Activated T-cell treated with anti-CD3 and anti-CD28 coated beads for 48 hours (primary cell): Measurements from ENCODE around the gene HSD17B12.

Experiments used
- DNase-seq: peaks from one replicate; pipeline ENCODE4 v3.0.0-alpha.2; 2020; ENCODE audit warnings: low read depth

HSD17B12 gene

GRCh38 chr11:43871051-43871450 is 190.5 kb downstream of the HSD17B12 start:
- no peak for DNase-seq

- DNase-seq, result no peak
Observed at GRCh38 chr11:43872995-43873394, 192.5 kb downstream of the HSD17B12 start.

DNA sequence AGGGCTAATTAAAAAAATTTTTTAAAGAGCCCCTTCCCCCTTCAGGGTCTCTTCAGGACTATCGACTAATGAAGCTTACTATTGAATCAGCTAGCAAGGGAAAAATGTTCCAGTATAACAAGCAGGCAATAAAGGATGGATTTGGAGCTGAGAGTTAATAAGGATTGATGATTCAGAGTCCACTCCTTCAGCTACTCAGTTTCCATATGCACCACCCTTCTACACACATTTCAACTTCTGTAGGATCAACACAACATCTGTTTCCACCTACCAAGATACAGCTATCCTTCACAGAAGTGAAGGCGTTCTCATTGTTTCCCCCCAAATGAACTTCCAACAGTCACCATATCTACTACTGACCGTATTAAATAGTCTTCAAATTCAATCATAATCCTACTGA is 193.5 kb downstream of the HSD17B12 start:
- DNase-seq, result no peak

DNA sequence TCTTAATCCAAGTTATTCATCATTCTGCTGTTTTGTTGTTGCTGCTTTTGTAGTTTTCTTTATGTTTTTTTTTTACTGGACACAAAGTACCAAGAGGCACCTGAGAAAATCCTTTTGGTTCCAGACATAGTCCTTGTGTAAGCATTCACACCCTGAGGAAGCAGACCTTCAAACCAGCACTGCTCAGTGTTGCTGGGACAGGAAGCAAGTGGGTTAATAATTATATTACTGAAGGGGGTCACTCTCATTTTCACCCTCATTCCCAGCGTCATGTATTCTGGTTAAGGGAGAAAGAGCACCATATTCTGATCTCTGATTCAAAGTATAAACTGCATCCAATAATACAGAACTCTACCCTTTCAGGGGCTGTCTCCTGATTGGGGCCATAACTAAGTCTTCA is 194.2 kb downstream of the HSD17B12 start:
- DNase-seq, result no peak

GRCh38 chr11:43879789-43880639 is 199.5 kb downstream of the HSD17B12 start:
- DNase-seq, result no peak

GRCh38 chr11:43880640-43881159 is 200.2 kb downstream of the HSD17B12 start, which contains the start of gene ALKBH3:
Gene ALKBH3 (plus strand): TSS chr11:43880831. CDS start chr11:43882653, 1,822 bp downstream.
- DNase-seq, result peak; percentile 85

GRCh38 chr11:43892851-43893250 is 212.3 kb downstream of the HSD17B12 start:
- DNase-seq, result no peak

DNA sequence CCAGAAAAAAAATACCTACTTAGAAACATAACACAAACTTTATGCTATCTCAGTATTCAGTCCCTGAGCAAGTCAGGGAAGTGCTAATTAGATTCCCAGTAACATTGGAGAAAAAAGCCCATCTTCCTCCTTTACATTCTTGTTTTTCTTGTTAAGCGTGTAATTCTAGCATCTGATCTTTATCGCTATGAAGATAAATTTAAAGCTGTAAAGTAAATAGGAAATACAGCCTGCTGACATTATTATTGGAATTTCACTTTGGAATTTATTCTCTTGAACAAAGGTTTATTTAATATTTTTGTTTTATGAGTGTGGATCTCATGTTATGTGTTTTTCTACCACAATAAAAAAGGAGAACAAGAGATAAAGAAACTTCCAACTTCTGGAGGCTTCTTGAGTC is 214.0 kb downstream of the HSD17B12 start:
- DNase-seq, result no peak

- no peak for DNase-seq
Observed at GRCh38 chr11:43895601-43896000, 215.1 kb downstream of the HSD17B12 start.

DNA sequence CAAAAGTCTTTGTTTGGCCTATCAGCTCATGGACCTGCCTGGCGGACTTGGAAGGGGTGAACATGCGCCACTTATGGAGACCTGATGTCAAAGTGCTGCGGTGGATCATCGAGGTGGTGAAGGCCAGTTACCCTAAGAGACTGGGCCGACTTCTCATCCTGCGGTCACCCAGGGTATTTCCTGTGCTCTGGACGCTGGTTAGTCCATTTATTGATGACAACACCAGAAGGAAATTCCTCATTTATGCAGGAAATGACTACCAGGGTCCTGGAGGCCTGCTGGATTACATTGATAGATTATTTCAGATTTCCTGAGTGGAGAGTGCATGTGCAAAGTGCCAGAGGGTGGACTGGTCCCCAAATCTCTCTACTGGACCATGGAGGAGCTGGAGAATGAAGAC is 218.0 kb downstream of the HSD17B12 start:
- DNase-seq, result no peak

DNA sequence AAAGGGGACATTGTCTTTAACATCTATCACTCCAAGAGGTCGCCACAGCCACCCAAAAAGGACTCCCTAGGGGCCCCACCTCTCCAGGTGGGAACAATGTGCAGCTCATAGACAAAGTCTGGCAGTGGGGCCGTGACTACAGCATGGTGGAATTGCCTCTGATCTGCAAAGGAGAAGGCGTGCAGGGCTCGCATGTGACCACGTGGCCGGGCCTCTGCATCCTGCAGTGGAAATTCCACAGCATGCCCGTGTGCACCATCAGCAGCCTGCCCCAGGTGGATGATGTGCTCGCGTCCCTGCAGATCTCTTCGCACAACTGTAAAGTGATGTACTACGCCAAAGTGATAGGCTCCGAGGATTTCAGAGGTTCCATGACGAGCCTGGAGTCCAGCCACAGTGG is 218.6 kb downstream of the HSD17B12 start:
- no peak for DNase-seq

- DNase-seq, result no peak
Observed at GRCh38 chr11:43901551-43901950, 221.0 kb downstream of the HSD17B12 start.

DNA sequence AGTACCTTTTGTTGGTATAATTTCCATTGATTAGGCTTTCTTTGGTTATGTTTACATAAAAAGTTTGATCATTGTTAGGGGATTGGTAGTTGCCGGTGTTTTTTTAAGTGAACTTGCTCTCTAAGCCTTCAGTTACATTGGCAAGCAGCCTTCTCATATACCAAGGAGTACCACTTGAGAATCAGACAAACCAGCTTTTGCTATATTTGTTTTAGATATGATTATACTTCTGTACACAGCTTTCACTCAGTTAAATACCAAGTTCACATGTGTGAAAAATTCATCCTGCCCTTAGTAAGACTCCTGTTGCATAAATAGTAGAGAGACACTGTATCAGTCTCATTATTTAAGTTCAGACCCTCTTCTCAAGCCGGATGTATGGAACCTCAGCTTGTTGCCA is 222.5 kb downstream of the HSD17B12 start:
- no peak for DNase-seq

DNA sequence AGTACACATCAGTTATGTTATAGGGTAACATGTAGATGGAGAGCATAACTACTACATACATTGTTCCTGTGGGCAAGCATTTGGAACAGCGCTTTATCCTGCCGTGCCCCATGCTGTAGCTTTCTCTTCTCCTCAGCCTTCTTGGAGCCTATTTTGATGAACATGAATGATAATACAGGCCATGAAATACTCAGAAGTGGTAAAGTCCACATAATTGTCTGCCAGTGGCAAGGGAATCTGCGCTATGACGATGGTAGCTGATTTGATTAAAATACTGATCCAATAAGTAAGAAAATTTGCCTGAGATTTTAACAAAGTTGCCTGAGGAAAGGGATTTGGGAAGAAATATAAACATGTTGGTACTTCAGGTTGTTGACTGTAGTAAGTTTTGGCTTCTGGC is 223.4 kb downstream of the HSD17B12 start:
- no peak for DNase-seq

GRCh38 chr11:43904742-43905535 is 224.4 kb downstream of the HSD17B12 start:
- DNase-seq, result no peak

- no peak for DNase-seq
Observed at GRCh38 chr11:43905813-43906241, 225.3 kb downstream of the HSD17B12 start.
